HG03558 (cell line): ENCODE results near the gene DOK7.

Experiments used
- ATAC-seq: cut with Tn5 transposase; IDR thresholded peaks from one replicate; pipeline ENCODE4 v1.9.1; 2021; ENCODE audit warnings: moderate number of reproducible peaks; ENCODE audit not compliant: unreplicated experiment; ENCODE audit errors: extremely low read depth

The DOK7 gene

GRCh38 chr4:3426465-3427133, 36.5 kb upstream of the DOK7 start:
- no peak for ATAC-seq

- ATAC-seq, result no peak
Observed at GRCh38 chr4:3427134-3427476, 36.0 kb upstream of the DOK7 start.

GRCh38 chr4:3427706-3428446, 35.2 kb upstream of the DOK7 start:
- no peak for ATAC-seq

- ATAC-seq, result no peak
Observed at GRCh38 chr4:3429651-3430050, 33.5 kb upstream of the DOK7 start.

- ATAC-seq, result no peak
Observed at GRCh38 chr4:3430524-3430923, 32.6 kb upstream of the DOK7 start.

- ATAC-seq, result no peak
Observed at GRCh38 chr4:3431446-3431993, 31.6 kb upstream of the DOK7 start.

GRCh38 chr4:3432381-3432790, 30.7 kb upstream of the DOK7 start:
- ATAC-seq, result no peak

GRCh38 chr4:3433138-3433869, 29.8 kb upstream of the DOK7 start:
- no peak for ATAC-seq

GRCh38 chr4:3434881-3435685, 28.0 kb upstream of the DOK7 start:
- no peak for ATAC-seq

- ATAC-seq, result no peak
Observed at GRCh38 chr4:3435686-3435956, 27.5 kb upstream of the DOK7 start.

GRCh38 chr4:3436048-3436797, 26.9 kb upstream of the DOK7 start:
- ATAC-seq, result no peak

- ATAC-seq, result no peak
Observed at GRCh38 chr4:3436798-3437581, 26.1 kb upstream of the DOK7 start.

- ATAC-seq, result no peak
Observed at GRCh38 chr4:3437582-3437936, 25.5 kb upstream of the DOK7 start.

GRCh38 chr4:3437998-3438846, 24.9 kb upstream of the DOK7 start:
- no peak for ATAC-seq

- ATAC-seq, result no peak
Observed at GRCh38 chr4:3438847-3439180, 24.3 kb upstream of the DOK7 start.

GRCh38 chr4:3439391-3439790, 23.7 kb upstream of the DOK7 start:
- ATAC-seq, result no peak

GRCh38 chr4:3440011-3440410, 23.1 kb upstream of the DOK7 start:
- no peak for ATAC-seq

GRCh38 chr4:3440979-3441500, 22.1 kb upstream of the DOK7 start:
- ATAC-seq, result no peak
